ENCODE data around the gene KRTAP10-1. TPM values are rescaled to one million over a fixed set of nuclear protein-coding genes. Genes with fewer than 3 reads are reported as not detected.
"Not testable (repeated sequence)": the region's sequence is repeated elsewhere in the genome, so short reads cannot be mapped to it uniquely, and the experiment has no call there.

Gene KRTAP10-1
- total RNA-seq, 1 donor from 2014 or later, result not detected

DNA sequence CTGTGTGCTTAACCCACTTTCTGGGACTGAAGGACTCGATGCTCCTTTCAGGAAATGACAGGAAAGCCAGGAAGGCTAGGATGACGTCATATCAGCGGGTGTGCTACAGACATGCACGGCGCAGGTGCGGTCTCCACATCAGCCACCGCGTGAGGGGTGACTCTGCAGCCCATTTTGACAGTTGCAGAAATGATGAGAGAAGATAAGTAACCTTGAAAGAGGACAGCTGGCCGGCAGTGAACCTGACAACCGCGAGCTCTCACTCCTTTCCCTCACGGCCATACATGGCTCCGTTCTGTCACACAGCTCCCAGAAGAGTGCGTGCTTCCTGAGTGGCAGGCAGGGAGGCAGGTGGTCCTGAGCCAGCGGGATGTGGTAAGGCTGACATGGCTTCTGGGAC lies 42.1 kb upstream of the KRTAP10-1 start:
- Mint-ChIP-seq H3K4me1 (ENCODE audit: unreplicated experiment) (peaks cover 3% of the 10 kb centered on the region), H3K9me3 (ENCODE audit: unreplicated experiment) (peaks cover 20% of the 10 kb centered on the region), H3K27ac (ENCODE audit: unreplicated experiment) (no peak overlapping the region), H3K27me3 (ENCODE audit: unreplicated experiment) (peaks cover 26% of the 10 kb centered on the region), H3K4me3 (ENCODE audit: unreplicated experiment) (no peak overlapping the region), H3K36me3 (ENCODE audit: unreplicated experiment) (no peaks in the 10 kb centered on the region)
- TF ChIP-seq, protein P1, sequence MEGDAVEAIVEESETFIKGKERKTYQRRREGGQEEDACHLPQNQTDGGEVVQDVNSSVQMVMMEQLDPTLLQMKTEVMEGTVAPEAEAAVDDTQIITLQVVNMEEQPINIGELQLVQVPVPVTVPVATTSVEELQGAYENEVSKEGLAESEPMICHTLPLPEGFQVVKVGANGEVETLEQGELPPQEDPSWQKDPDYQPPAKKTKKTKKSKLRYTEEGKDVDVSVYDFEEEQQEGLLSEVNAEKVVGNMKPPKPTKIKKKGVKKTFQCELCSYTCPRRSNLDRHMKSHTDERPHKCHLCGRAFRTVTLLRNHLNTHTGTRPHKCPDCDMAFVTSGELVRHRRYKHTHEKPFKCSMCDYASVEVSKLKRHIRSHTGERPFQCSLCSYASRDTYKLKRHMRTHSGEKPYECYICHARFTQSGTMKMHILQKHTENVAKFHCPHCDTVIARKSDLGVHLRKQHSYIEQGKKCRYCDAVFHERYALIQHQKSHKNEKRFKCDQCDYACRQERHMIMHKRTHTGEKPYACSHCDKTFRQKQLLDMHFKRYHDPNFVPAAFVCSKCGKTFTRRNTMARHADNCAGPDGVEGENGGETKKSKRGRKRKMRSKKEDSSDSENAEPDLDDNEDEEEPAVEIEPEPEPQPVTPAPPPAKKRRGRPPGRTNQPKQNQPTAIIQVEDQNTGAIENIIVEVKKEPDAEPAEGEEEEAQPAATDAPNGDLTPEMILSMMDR (IDR thresholded peaks at IDR 0.05), result no peak
- peak; percentile 67 for DNase-seq (ENCODE audit: extremely low spot score, unreplicated experiment)

- Mint-ChIP-seq H3K27me3 (ENCODE audit: unreplicated experiment) (peaks cover 25% of the 10 kb centered on the region), H3K27ac (ENCODE audit: unreplicated experiment) (no peak overlapping the region), H3K36me3 (ENCODE audit: unreplicated experiment) (no peaks in the 10 kb centered on the region), H3K4me1 (ENCODE audit: unreplicated experiment) (peaks cover 3% of the 10 kb centered on the region), H3K9me3 (ENCODE audit: unreplicated experiment) (peaks cover 26% of the 10 kb centered on the region), H3K4me3 (ENCODE audit: unreplicated experiment) (no peak overlapping the region)
- TF ChIP-seq, protein P1 (IDR thresholded peaks at IDR 0.05), result no peak
- DNase-seq (ENCODE audit: extremely low spot score, unreplicated experiment), result no peak
Measured at GRCh38 chr21:44581158-44581557, 41.2 kb upstream of the KRTAP10-1 start.

DNA sequence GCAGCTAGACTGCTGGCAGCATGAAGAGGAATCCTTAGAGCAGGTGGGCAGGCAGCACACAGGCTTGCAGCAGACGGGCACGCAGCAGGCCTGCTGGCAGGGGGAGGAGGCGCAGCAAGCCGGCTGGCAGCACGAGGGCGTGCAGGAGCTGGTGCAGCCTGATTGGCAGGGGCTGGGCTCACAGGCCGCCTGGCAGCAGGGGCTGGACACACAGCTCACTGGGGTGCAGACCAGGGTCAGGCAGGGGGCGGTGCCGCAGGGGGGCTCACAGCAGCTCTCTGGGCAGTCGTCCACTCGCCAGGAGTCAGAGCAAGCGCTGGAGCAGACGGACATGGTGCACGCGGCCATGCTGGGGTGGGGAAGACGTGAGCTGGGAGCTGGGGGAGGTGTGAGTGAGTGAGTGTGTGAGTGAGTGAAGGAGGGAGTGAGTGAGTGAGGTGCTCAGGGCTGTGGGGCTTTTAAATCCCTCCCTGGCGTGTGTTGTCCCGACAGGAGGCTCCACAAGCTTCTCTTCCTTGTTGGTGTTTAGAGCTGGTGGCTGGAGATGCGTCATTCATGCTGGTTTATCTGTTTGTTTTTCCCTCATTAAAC lies 40.3 kb upstream of the KRTAP10-1 start, which contains the start of gene KRTAP10-5:
Gene KRTAP10-5, minus strand, starts transcription at position 374 of the 591 bp plus-strand sequence. Its CDS starts 26 bp downstream, at position 348.
- H3K27ac Mint-ChIP-seq (ENCODE audit: unreplicated experiment); H3K4me1 Mint-ChIP-seq (ENCODE audit: unreplicated experiment); H3K36me3 Mint-ChIP-seq (ENCODE audit: unreplicated experiment); H3K4me3 Mint-ChIP-seq (ENCODE audit: unreplicated experiment): not testable (repeated sequence)
- peak; percentile 80 for DNase-seq (ENCODE audit: extremely low spot score, unreplicated experiment)
- Mint-ChIP-seq H3K27me3 (ENCODE audit: unreplicated experiment) (peaks cover 21% of the 10 kb centered on the region), H3K9me3 (ENCODE audit: unreplicated experiment) (peaks cover 26% of the 10 kb centered on the region)

- H3K4me1 Mint-ChIP-seq (ENCODE audit: unreplicated experiment), result peaks cover 3% of the 10 kb centered on the region
- no peak overlapping the region for H3K27ac Mint-ChIP-seq (ENCODE audit: unreplicated experiment)
- DNase-seq (ENCODE audit: extremely low spot score, unreplicated experiment), result peak; percentile 40
- peaks cover 26% of the 10 kb centered on the region for H3K9me3 Mint-ChIP-seq (ENCODE audit: unreplicated experiment)
- no peaks in the 10 kb centered on the region for H3K36me3 Mint-ChIP-seq (ENCODE audit: unreplicated experiment)
- H3K4me3 Mint-ChIP-seq (ENCODE audit: unreplicated experiment), result no peak overlapping the region
- peaks cover 16% of the 10 kb centered on the region for H3K27me3 Mint-ChIP-seq (ENCODE audit: unreplicated experiment)
- TF ChIP-seq, protein P1 (IDR thresholded peaks at IDR 0.05), result no peak
Measured at GRCh38 chr21:44579833-44580144, 39.8 kb upstream of the KRTAP10-1 start.

- TF ChIP-seq, protein P1 (IDR thresholded peaks at IDR 0.05), result no peak
- Mint-ChIP-seq H3K4me1 (ENCODE audit: unreplicated experiment) (peaks cover 3% of the 10 kb centered on the region), H3K4me3 (ENCODE audit: unreplicated experiment) (no peak overlapping the region), H3K9me3 (ENCODE audit: unreplicated experiment) (peaks cover 26% of the 10 kb centered on the region), H3K27me3 (ENCODE audit: unreplicated experiment) (peaks cover 13% of the 10 kb centered on the region), H3K36me3 (ENCODE audit: unreplicated experiment) (no peaks in the 10 kb centered on the region), H3K27ac (ENCODE audit: unreplicated experiment) (no peak overlapping the region)
- peak; percentile 79 for DNase-seq (ENCODE audit: extremely low spot score, unreplicated experiment)
Measured at GRCh38 chr21:44579056-44579832, 39.2 kb upstream of the KRTAP10-1 start.
